HG03571 (cell line): ENCODE measurements around the gene ZNF571.

Experiments
- ATAC-seq: cut with Tn5 transposase; IDR thresholded peaks from one replicate; pipeline ENCODE4 v1.9.1; 2021; ENCODE audit not compliant: unreplicated experiment

The ZNF571 gene

GRCh38 chr19:37594304-37594981 lies at the start of gene ZNF571, which contains the start of gene ZNF540:
TSS of gene ZNF571 (minus strand) at chr19:37594792. CDS start at chr19:37586676, 8,116 bp downstream.
TSS of gene ZNF540 (plus strand) at chr19:37594876. CDS start at chr19:37598448, 3,572 bp downstream.
- peak; percentile 96 for ATAC-seq

- ATAC-seq: no peak
Measured at GRCh38 chr19:37635076-37636056, 40.8 kb upstream of the ZNF571 start.

- ATAC-seq: peak; percentile 30
Measured at GRCh38 chr19:37594982-37595382, 390 bp upstream of the ZNF571 start.

DNA sequence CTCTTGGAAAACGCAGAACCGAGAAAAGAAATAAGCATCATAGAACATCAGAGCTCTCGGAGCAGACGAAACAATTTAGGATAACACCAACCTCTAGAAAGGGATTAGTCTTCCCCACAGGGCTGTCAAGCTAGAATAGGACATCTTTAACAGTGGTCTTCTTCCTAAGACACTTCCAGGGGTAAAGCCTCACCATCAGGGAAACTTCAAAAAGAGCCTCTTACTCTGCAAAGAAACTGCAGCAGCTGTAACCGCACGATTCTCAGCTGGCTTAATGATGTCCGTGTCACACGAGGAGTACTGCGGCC lies 642 bp downstream of the ZNF571 start:
- ATAC-seq: peak; percentile 21

GRCh38 chr19:37583340-37583739 lies 11.3 kb downstream of the ZNF571 start:
- no peak for ATAC-seq

DNA sequence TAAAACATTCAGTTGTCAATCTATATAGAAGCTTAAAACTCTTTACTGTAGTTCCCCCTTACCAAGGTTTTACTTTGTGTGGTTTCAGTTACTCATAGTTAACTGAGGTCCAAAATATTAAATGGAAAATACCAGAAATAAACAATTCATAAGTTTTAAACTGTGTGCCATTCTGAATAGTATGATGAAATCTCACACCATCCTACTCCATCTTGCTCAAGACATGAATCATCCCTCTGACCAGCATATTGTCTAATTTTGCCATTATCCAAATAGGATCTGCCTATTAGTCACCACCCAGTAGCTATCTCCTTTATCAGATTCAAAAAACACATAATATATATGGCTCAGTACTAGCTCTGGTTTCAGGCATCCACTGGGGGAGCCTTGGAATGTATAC lies 22.4 kb downstream of the ZNF571 start:
- no peak for ATAC-seq

GRCh38 chr19:37565370-37565669 lies 29.3 kb downstream of the ZNF571 start:
- no peak for ATAC-seq

GRCh38 chr19:37564624-37565369 lies 29.8 kb downstream of the ZNF571 start:
- no peak for ATAC-seq

DNA sequence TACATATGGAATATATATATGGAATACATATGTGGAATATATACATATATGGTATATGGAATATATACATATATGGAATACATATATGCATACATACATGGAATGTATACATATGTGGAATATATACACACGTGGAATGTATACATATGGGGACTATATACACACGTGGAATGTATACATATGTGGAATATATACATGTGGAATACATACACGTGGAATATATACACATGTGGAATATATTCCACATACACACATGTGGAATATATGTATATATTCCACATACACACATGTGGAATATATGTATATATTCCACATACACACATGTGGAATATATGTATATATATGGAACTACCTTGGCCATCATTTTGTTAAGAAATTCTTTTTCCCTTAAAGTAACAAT lies 31.1 kb downstream of the ZNF571 start:
- ATAC-seq: no peak

- no peak for ATAC-seq
Measured at GRCh38 chr19:37551129-37551993, 43.2 kb downstream of the ZNF571 start.

DNA sequence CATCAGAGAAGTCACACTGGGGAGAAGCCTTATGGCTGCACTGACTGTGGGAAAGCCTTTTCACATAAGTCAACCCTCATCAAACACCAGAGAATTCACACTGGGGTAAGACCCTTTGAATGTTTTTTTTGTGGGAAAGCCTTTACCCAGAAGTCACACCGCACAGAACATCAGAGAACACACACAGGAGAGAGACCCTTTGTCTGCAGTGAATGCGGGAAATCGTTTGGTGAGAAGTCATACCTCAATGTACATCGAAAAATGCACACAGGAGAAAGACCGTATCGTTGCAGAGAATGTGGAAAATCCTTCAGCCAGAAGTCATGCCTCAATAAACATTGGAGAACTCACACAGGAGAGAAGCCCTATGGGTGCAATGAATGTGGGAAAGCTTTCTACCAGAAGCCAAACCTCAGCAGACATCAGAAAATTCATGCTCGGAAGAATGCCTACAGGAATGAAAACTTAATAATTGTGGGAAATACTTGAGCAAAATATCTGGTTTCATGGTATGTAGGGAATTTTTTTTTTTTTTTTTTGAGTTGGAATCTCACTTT lies 57.1 kb downstream of the ZNF571 start:
- no peak for ATAC-seq

DNA sequence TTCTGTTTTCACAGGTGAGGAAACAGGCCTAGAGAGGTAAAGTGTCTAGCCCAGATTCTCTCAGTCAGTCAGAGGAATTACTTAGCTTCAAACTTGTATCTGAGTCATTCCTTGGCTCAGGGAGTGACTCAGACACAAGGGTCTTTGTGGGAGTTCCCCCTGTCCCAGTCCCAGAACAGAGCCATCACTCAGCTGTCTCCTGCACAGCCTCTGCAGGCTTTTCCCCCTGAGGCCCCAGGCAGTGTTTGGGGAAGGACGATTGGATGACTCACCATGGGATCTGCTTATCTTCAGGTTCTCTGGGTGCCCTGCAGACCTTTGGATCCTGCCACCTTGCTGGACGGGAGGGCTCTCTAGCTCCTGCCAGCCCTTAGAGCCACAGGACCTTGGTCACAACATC lies 74.7 kb downstream of the ZNF571 start:
- no peak for ATAC-seq
